Measurements from ENCODE around the gene SLIT3.

SLIT3 gene

GRCh38 chr5:168898247-168898911 lies 402.6 kb downstream of the SLIT3 start (continued):
- TF ChIP-seq ZNF518A (tag by site-specific recombination; conservative IDR thresholded peaks at IDR 0.05; ENCODE audit: low read depth), result 0 out of 2 replicates have a peak, but pooled peaks have one; percentile 12
- TF ChIP-seq ZNF610 (tag by site-specific recombination; IDR thresholded peaks at IDR 0.05; ENCODE audit: borderline replicate concordance), result peak; percentile 76
- TF ChIP-seq ZNF561 (tag by site-specific recombination; IDR thresholded peaks at IDR 0.05; ENCODE audit: borderline replicate concordance), result peak; percentile 35; the same call in 1 of the 2 replicates
- TF ChIP-seq ZBTB17 (tag by site-specific recombination; IDR thresholded peaks at IDR 0.05), result peak; percentile 92
- peak; percentile 63 for TF ChIP-seq SP7 (tag by site-specific recombination; IDR thresholded peaks at IDR 0.05)
- TF ChIP-seq ZNF792 (tag by site-specific recombination; IDR thresholded peaks at IDR 0.05), result no peak
- TF ChIP-seq KLF10 (tag by site-specific recombination; IDR thresholded peaks at IDR 0.05), result peak; percentile 75
- TF ChIP-seq ZBTB8A (tag by site-specific recombination; IDR thresholded peaks at IDR 0.05), result peak; percentile 68
- TF ChIP-seq ZSCAN30 (tag by site-specific recombination; IDR thresholded peaks at IDR 0.05), result peak; percentile 38
- peak; percentile 71 for TF ChIP-seq PRDM10 (tag by site-specific recombination; IDR thresholded peaks at IDR 0.05)
- TF ChIP-seq KLF7 (tag by site-specific recombination; IDR thresholded peaks at IDR 0.05; ENCODE audit: borderline replicate concordance), result peak; percentile 38; the same call in 1 of the 2 replicates
- no peak for TF ChIP-seq ZNF449 (tag by site-specific recombination; IDR thresholded peaks at IDR 0.05)
- TF ChIP-seq, protein P1, sequence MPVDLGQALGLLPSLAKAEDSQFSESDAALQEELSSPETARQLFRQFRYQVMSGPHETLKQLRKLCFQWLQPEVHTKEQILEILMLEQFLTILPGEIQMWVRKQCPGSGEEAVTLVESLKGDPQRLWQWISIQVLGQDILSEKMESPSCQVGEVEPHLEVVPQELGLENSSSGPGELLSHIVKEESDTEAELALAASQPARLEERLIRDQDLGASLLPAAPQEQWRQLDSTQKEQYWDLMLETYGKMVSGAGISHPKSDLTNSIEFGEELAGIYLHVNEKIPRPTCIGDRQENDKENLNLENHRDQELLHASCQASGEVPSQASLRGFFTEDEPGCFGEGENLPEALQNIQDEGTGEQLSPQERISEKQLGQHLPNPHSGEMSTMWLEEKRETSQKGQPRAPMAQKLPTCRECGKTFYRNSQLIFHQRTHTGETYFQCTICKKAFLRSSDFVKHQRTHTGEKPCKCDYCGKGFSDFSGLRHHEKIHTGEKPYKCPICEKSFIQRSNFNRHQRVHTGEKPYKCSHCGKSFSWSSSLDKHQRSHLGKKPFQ (tag by site-specific recombination; IDR thresholded peaks at IDR 0.05), result peak; percentile 91
- no peak for TF ChIP-seq GLIS2 (tag by site-specific recombination; IDR thresholded peaks at IDR 0.05)
- peak; percentile 47; the same call in 1 of the 2 replicates for TF ChIP-seq ZNF596 (tag by site-specific recombination; IDR thresholded peaks at IDR 0.05)
- peak; percentile 74 for TF ChIP-seq GLIS1 (tag by site-specific recombination; IDR thresholded peaks at IDR 0.05)
- TF ChIP-seq, protein P2, sequence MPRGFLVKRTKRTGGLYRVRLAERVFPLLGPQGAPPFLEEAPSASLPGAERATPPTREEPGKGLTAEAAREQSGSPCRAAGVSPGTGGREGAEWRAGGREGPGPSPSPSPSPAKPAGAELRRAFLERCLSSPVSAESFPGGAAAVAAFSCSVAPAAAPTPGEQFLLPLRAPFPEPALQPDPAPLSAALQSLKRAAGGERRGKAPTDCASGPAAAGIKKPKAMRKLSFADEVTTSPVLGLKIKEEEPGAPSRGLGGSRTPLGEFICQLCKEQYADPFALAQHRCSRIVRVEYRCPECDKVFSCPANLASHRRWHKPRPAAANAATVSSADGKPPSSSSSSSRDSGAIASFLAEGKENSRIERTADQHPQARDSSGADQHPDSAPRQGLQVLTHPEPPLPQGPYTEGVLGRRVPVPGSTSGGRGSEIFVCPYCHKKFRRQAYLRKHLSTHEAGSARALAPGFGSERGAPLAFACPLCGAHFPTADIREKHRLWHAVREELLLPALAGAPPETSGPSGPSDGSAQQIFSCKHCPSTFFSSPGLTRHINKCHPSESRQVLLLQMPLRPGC (tag by site-specific recombination; IDR thresholded peaks at IDR 0.05), result peak; percentile 84
- TF ChIP-seq, protein P3, sequence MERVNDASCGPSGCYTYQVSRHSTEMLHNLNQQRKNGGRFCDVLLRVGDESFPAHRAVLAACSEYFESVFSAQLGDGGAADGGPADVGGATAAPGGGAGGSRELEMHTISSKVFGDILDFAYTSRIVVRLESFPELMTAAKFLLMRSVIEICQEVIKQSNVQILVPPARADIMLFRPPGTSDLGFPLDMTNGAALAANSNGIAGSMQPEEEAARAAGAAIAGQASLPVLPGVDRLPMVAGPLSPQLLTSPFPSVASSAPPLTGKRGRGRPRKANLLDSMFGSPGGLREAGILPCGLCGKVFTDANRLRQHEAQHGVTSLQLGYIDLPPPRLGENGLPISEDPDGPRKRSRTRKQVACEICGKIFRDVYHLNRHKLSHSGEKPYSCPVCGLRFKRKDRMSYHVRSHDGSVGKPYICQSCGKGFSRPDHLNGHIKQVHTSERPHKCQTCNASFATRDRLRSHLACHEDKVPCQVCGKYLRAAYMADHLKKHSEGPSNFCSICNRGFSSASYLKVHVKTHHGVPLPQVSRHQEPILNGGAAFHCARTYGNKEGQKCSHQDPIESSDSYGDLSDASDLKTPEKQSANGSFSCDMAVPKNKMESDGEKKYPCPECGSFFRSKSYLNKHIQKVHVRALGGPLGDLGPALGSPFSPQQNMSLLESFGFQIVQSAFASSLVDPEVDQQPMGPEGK (tag by site-specific recombination; IDR thresholded peaks at IDR 0.05), result peak; percentile 47; the same call in 1 of the 2 replicates
- peak; percentile 66; the same call in 1 of the 2 replicates for TF ChIP-seq ZNF76 (tag by site-specific recombination; IDR thresholded peaks at IDR 0.05; ENCODE audit: borderline replicate concordance, low read depth)
- no peak for TF ChIP-seq ZNF350 (tag by site-specific recombination; IDR thresholded peaks at IDR 0.05)
- TF ChIP-seq MZF1 (tag by site-specific recombination; IDR thresholded peaks at IDR 0.05; ENCODE audit: borderline replicate concordance), result peak; percentile 87
